ENCODE measurements around the gene CNOT6L.

DNA sequence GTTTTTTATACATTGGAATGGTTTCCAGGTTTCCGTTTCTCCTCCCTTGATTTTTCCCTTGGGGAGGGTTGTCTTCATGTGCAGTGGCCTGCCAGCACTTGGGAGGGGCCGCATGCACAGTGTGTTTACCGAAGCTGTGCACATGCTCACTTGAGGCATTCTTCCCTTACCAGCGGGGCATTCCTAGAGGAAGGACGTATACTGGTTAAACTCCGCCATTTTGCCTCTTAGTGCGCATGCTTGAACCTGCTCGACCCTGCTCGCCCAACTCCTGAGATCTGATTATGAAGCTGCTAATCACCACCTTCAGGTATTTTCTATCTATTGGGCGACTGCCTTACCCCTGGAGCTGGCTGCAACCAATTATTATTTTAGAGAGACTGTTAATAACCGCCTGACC is 137.4 kb downstream of the CNOT6L start:
- TF ChIP-seq, protein P1, sequence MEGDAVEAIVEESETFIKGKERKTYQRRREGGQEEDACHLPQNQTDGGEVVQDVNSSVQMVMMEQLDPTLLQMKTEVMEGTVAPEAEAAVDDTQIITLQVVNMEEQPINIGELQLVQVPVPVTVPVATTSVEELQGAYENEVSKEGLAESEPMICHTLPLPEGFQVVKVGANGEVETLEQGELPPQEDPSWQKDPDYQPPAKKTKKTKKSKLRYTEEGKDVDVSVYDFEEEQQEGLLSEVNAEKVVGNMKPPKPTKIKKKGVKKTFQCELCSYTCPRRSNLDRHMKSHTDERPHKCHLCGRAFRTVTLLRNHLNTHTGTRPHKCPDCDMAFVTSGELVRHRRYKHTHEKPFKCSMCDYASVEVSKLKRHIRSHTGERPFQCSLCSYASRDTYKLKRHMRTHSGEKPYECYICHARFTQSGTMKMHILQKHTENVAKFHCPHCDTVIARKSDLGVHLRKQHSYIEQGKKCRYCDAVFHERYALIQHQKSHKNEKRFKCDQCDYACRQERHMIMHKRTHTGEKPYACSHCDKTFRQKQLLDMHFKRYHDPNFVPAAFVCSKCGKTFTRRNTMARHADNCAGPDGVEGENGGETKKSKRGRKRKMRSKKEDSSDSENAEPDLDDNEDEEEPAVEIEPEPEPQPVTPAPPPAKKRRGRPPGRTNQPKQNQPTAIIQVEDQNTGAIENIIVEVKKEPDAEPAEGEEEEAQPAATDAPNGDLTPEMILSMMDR (IDR thresholded peaks at IDR 0.05; ENCODE audit: low read length): no peak
- TF ChIP-seq EZH2 (optimal IDR thresholded peaks at IDR 0.05; ENCODE audit: low read depth, low read length) (no peak), EZH2phosphoT487 (IDR thresholded peaks at IDR 0.05; ENCODE audit: low read length) (no peak)
